Trophoblast cell (in vitro differentiated cells and primary cell): ENCODE data around the gene PPP1R1A.

Source experiments
- DNase-seq, 2 donors: peaks; one replicate each; pipeline ENCODE4 v3.0.0-alpha.2; 2016
- H2AFZ ChIP-seq: 2 replicates; pipeline ENCODE4 v1.6.1; 2013; ENCODE audit warnings: low read length, moderate library complexity, mild to moderate bottlenecking; ENCODE audit not compliant: insufficient read depth, poor library complexity
- H2AK5ac ChIP-seq: 2 replicates; pipeline ENCODE4 v1.6.1; 2013; ENCODE audit warnings: mild to moderate bottlenecking, low read length
- H2BK120ac ChIP-seq: 2 replicates; pipeline ENCODE4 v1.6.1; 2013; ENCODE audit warnings: low read length, mild to moderate bottlenecking, moderate library complexity; ENCODE audit not compliant: insufficient read depth, poor library complexity
- H2BK12ac ChIP-seq: 2 replicates; pipeline ENCODE4 v1.6.1; 2013; ENCODE audit warnings: mild to moderate bottlenecking, low read length, moderate library complexity
- H2BK5ac ChIP-seq: 2 replicates; pipeline ENCODE4 v1.6.1; 2013; ENCODE audit warnings: low read length, low read depth, moderate library complexity, mild to moderate bottlenecking; ENCODE audit not compliant: poor library complexity
- H3K14ac ChIP-seq: 2 replicates; pipeline ENCODE4 v1.6.1; 2013; ENCODE audit warnings: mild to moderate bottlenecking, low read length
- H3K18ac ChIP-seq: 2 replicates; pipeline ENCODE4 v1.6.1; 2013; ENCODE audit warnings: mild to moderate bottlenecking, low read length
- H3K23ac ChIP-seq: 2 replicates; pipeline ENCODE4 v1.6.1; 2013; ENCODE audit warnings: low read length
- H3K27ac ChIP-seq: 2 replicates; pipeline ENCODE4 v1.5.1; 2013; ENCODE audit warnings: low read depth, mild to moderate bottlenecking, inconsistent platforms, low read length, moderate library complexity
- H3K27me3 ChIP-seq: 2 replicates; pipeline ENCODE4 v1.6.1; 2013; ENCODE audit warnings: inconsistent platforms, mild to moderate bottlenecking, low read length, moderate library complexity; ENCODE audit not compliant: insufficient read depth
- H3K36me3 ChIP-seq, 2 experiments: 1 replicate in 1 of 2; 2 replicates in 1 of 2; pipeline ENCODE4 v1.6.1; 2013; ENCODE audit warnings: low read length in 2 of 2, mild to moderate bottlenecking in 2 of 2, moderate library complexity in 1 of 2; ENCODE audit not compliant: insufficient read depth in 2 of 2, control insufficient read depth in 1 of 2
- H3K4ac ChIP-seq: 2 replicates; pipeline ENCODE4 v1.6.1; 2013; ENCODE audit warnings: low read depth, mild to moderate bottlenecking, low read length, moderate library complexity
- H3K4me1 ChIP-seq, 2 experiments: 1 replicate in 1 of 2; 2 replicates in 1 of 2; pipeline ENCODE4 v1.6.1; 2013; ENCODE audit warnings: low read length in 2 of 2, mild to moderate bottlenecking in 2 of 2, moderate library complexity in 1 of 2; ENCODE audit not compliant: insufficient read depth in 2 of 2, control insufficient read depth in 1 of 2
- H3K4me2 ChIP-seq: 2 replicates; pipeline ENCODE4 v1.6.1; 2013; ENCODE audit warnings: inconsistent platforms, mild to moderate bottlenecking, low read length, moderate library complexity
- H3K4me3 ChIP-seq: 2 replicates; pipeline ENCODE4 v1.5.1; 2013; ENCODE audit warnings: mild to moderate bottlenecking, low read depth, low read length, inconsistent platforms
- H3K79me1 ChIP-seq: one replicate; pipeline ENCODE4 v1.6.1; 2013; ENCODE audit warnings: low read length
- H3K79me2 ChIP-seq: 2 replicates; pipeline ENCODE4 v1.6.1; 2013; ENCODE audit warnings: low read length, mild to moderate bottlenecking; ENCODE audit not compliant: control insufficient read depth, insufficient read depth, poor library complexity
- H3K9ac ChIP-seq: 2 replicates; pipeline ENCODE4 v1.6.1; 2013; ENCODE audit warnings: mild to moderate bottlenecking, low read length
- H3K9me3 ChIP-seq: 2 replicates; pipeline ENCODE4 v1.6.1; 2013; ENCODE audit warnings: low read depth, mild to moderate bottlenecking, control low read depth, inconsistent platforms, low read length; ENCODE audit not compliant: insufficient read depth
- H4K12ac ChIP-seq: 2 replicates; pipeline ENCODE4 v1.6.1; 2013; ENCODE audit warnings: low read depth, mild to moderate bottlenecking, low read length, moderate library complexity
- H4K8ac ChIP-seq: 2 replicates; pipeline ENCODE4 v1.6.1; 2013; ENCODE audit warnings: low read depth, mild to moderate bottlenecking, low read length, moderate library complexity
- H4K91ac ChIP-seq: one replicate; pipeline ENCODE4 v1.6.1; 2013; ENCODE audit warnings: low read depth, mild to moderate bottlenecking, low read length, moderate library complexity
- WGBS: extraction: QIAGEN DNeasy Blood & Tissue Kit; methylation state at CpG from one replicate; pipeline ENCODE4 v1.1.7; 2013; ENCODE audit warnings: missing lambda C conversion rate; ENCODE audit not compliant: insufficient read length, insufficient coverage; ENCODE audit errors: extremely low coverage; 5-methylcytosine and 5-hydroxymethylcytosine counted together

Gene PPP1R1A

GRCh38 chr12:54629925-54630324, 41.5 kb upstream of the PPP1R1A start:
- Histone ChIP-seq H3K23ac (no peak overlapping the region), H4K12ac (no peak overlapping the region), H2BK5ac (no peak overlapping the region), H3K9me3 (peaks cover 10% of the 10 kb centered on the region), H3K14ac (no peak overlapping the region), H3K9ac (no peak overlapping the region), H3K4me1 (no peaks in the 10 kb centered on the region), H3K79me1 (no peaks in the 10 kb centered on the region), H3K27me3 (no peaks in the 10 kb centered on the region), H4K91ac (no peak overlapping the region), H2AK5ac (no peak overlapping the region), H3K79me2 (no peaks in the 10 kb centered on the region), H2BK120ac (no peak overlapping the region), H2BK12ac (no peak overlapping the region), H3K4me2 (no peak overlapping the region), H3K27ac (no peak overlapping the region), H3K4me3 (no peak overlapping the region), H3K4ac (no peak overlapping the region), H3K18ac (no peak overlapping the region), H3K36me3 (no peaks in the 10 kb centered on the region), H4K8ac (no peak overlapping the region), H2AFZ (no peak overlapping the region)
- no peak for DNase-seq
- WGBS: no CpG with 5 or more reads among the region's 2 CpGs

DNA sequence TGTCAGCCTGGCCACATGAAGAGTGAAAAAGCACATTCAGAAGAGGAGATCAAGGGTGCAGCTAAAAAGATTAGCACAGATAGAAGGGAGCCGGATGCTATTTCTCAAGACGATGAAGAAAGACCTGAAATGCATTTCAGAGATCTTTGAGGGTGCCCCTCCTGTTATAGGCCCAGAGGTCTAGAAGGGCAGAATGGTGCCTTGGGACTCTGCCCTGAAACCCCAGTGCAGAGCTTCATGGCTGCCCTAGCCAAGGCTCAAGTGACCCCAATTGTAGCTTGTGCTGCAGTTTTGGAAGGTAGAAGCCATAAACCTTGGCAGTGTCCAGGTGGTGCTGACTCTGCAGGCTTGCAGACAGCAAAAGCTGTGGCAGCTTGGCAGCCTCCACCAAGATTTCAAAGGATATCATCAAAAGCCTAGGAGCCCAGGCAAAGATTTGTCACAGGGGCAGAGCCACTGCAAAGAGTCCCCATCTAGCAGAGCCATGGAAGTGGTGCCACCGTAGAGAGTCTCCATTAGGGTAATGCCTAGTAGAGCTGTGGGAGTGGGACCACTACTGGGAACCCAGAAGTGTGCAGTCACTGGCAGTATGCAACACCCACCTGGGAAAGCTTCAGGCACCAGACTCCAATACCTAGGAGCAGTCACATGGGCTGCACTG, 39.9 kb upstream of the PPP1R1A start:
- H3K4me3 ChIP-seq: no peak overlapping the region
- H3K18ac ChIP-seq: no peak overlapping the region
- no peak overlapping the region for H3K9ac ChIP-seq
- no peak overlapping the region for H4K8ac ChIP-seq
- no peak overlapping the region for H2BK5ac ChIP-seq
- no peak overlapping the region for H3K23ac ChIP-seq
- H3K79me1 ChIP-seq: no peaks in the 10 kb centered on the region
- H3K27ac ChIP-seq: no peak overlapping the region
- DNase-seq: no peak
- H3K4me2 ChIP-seq: no peak overlapping the region
- H3K14ac ChIP-seq: no peak overlapping the region
- H2AK5ac ChIP-seq: no peak overlapping the region
- peaks cover 8% of the 10 kb centered on the region for H3K9me3 ChIP-seq
- no CpG with 5 or more reads among the region's 3 CpGs for WGBS
- no peaks in the 10 kb centered on the region for H3K36me3 ChIP-seq
- no peaks in the 10 kb centered on the region for H3K4me1 ChIP-seq
- no peak overlapping the region for H2AFZ ChIP-seq
- H3K4ac ChIP-seq: no peak overlapping the region
- H3K27me3 ChIP-seq: no peaks in the 10 kb centered on the region
- no peak overlapping the region for H2BK12ac ChIP-seq
- H3K79me2 ChIP-seq: no peaks in the 10 kb centered on the region
- no peak overlapping the region for H2BK120ac ChIP-seq
- no peak overlapping the region for H4K12ac ChIP-seq
- H4K91ac ChIP-seq: no peak overlapping the region

DNA sequence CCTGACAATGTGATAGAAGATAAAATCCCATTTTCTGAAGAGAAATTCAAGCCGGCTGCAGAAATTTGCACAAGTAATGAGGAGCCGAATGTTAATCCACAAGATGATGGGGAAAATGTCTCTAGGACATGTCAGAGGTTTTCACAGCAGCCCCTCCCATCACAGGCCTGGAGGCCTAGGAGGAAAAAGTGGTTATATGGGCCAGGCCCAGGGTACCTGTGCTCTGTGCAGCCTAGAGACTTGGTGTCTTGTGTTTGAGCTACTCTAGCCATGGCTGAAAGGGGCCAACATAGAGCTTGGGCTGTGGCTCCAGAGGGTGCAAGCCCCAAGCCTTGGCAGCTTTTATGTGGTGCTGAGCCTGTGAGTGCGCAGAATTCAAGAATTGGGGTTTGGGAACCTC, 38.8 kb upstream of the PPP1R1A start:
- Histone ChIP-seq H3K79me2 (no peaks in the 10 kb centered on the region), H3K4me1 (no peaks in the 10 kb centered on the region), H2BK120ac (no peak overlapping the region), H3K4ac (no peak overlapping the region), H3K9ac (no peak overlapping the region), H2AK5ac (no peak overlapping the region), H3K9me3 (peaks cover 8% of the 10 kb centered on the region), H3K79me1 (no peaks in the 10 kb centered on the region), H3K27ac (no peak overlapping the region), H3K14ac (no peak overlapping the region), H3K36me3 (no peaks in the 10 kb centered on the region), H4K91ac (no peak overlapping the region), H3K27me3 (no peaks in the 10 kb centered on the region), H3K23ac (no peak overlapping the region), H4K12ac (no peak overlapping the region), H3K18ac (no peak overlapping the region), H3K4me2 (no peak overlapping the region), H2BK5ac (no peak overlapping the region), H2AFZ (no peak overlapping the region), H4K8ac (no peak overlapping the region), H2BK12ac (no peak overlapping the region), H3K4me3 (no peak overlapping the region)
- no CpG with 5 or more reads among the region's 3 CpGs for WGBS
- no peak for DNase-seq

DNA sequence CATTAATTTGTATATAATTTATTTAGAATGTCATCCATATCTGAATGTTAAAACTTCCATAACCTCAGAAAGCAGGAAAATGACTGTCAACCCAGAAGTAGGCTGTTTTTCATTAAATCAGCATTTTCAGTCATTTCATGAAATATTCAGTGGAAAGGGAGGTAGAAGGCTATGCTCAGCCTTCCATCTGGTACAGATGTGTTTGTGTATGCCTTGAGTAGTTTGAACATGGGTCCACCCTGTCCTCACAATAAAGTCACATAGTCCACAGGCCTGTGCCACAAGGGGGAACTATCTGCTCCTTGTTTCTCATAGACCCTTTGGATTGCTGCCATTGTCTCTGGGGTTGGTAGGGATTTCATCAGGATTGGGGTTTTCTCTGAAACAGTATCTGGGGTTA, 37.1 kb upstream of the PPP1R1A start:
- Histone ChIP-seq H3K23ac (no peak overlapping the region), H3K4me2 (no peak overlapping the region), H3K27ac (no peak overlapping the region), H3K4me3 (no peak overlapping the region), H3K4ac (no peak overlapping the region), H4K91ac (no peak overlapping the region), H3K4me1 (no peaks in the 10 kb centered on the region), H2BK5ac (no peak overlapping the region), H3K18ac (no peak overlapping the region), H3K36me3 (no peaks in the 10 kb centered on the region), H4K8ac (no peak overlapping the region), H3K27me3 (no peaks in the 10 kb centered on the region), H4K12ac (no peak overlapping the region), H2AK5ac (no peak overlapping the region), H3K14ac (no peak overlapping the region), H3K9ac (no peak overlapping the region), H3K79me1 (no peaks in the 10 kb centered on the region), H3K9me3 (peaks cover 8% of the 10 kb centered on the region), H2BK120ac (no peak overlapping the region), H2BK12ac (no peak overlapping the region), H2AFZ (no peak overlapping the region), H3K79me2 (no peaks in the 10 kb centered on the region)
- DNase-seq: no peak
